ENCODE measurements around the gene SLC40A1. TPM values are rescaled to one million over a fixed set of nuclear protein-coding genes. Genes with fewer than 3 reads are reported as not detected.

The SLC40A1 gene
- polyA plus RNA-seq, 1 experiment = 5.2 TPM

- Histone ChIP-seq H3K27ac (ENCODE audit: low read depth, low read length) (no peak overlapping the region), H3K27me3 (ENCODE audit: control insufficient read depth, insufficient read depth, low read length) (no peaks in the 10 kb centered on the region), H3K4me3 (ENCODE audit: low read depth, low read length) (no peak overlapping the region), H3K9me3 (ENCODE audit: control insufficient read depth, insufficient read depth, low read length) (no peaks in the 10 kb centered on the region)
- CTCF ChIA-PET = no interaction called here
- POLR2A ChIA-PET = no interaction called here
- no peak for DNase-seq (ENCODE audit: low read depth, low spot score)
- no peak for TF ChIP-seq CTCF (IDR thresholded peaks at IDR 0.05; ENCODE audit: low read depth, low read length)
Observed at GRCh38 chr2:189530965-189531637, 49.5 kb downstream of the SLC40A1 start.

- no peak for DNase-seq (ENCODE audit: low read depth, low spot score)
- TF ChIP-seq CTCF (IDR thresholded peaks at IDR 0.05; ENCODE audit: low read depth, low read length) = no peak
- Histone ChIP-seq H3K27ac (ENCODE audit: low read depth, low read length) (no peak overlapping the region), H3K4me3 (ENCODE audit: low read depth, low read length) (no peak overlapping the region), H3K9me3 (ENCODE audit: control insufficient read depth, insufficient read depth, low read length) (no peaks in the 10 kb centered on the region), H3K27me3 (ENCODE audit: control insufficient read depth, insufficient read depth, low read length) (no peaks in the 10 kb centered on the region)
- ChIA-PET CTCF (interaction anchor here (1.2 kb wide), 1 partner anchor 133 kb away, joined by 3 read pairs; the partner anchor contains the start of gene ASNSD1), POLR2A (no interaction called here)
Observed at GRCh38 chr2:189528617-189529016, 52.0 kb downstream of the SLC40A1 start.

GRCh38 chr2:189527812-189528592 lies 52.6 kb downstream of the SLC40A1 start:
- Histone ChIP-seq H3K27me3 (ENCODE audit: control insufficient read depth, insufficient read depth, low read length) (no peaks in the 10 kb centered on the region), H3K9me3 (ENCODE audit: control insufficient read depth, insufficient read depth, low read length) (no peaks in the 10 kb centered on the region), H3K4me3 (ENCODE audit: low read depth, low read length) (no peak overlapping the region), H3K27ac (ENCODE audit: low read depth, low read length) (no peak overlapping the region)
- CTCF ChIA-PET = interaction anchor here (1.2 kb wide), 1 partner anchor 134 kb away, joined by 3 read pairs; the partner anchor contains the start of gene ASNSD1
- DNase-seq (ENCODE audit: low read depth, low spot score) = no peak
- POLR2A ChIA-PET = no interaction called here
- TF ChIP-seq CTCF (IDR thresholded peaks at IDR 0.05; ENCODE audit: low read depth, low read length) = no peak

- no peak for TF ChIP-seq CTCF (IDR thresholded peaks at IDR 0.05; ENCODE audit: low read depth, low read length)
- Histone ChIP-seq H3K27ac (ENCODE audit: low read depth, low read length) (no peak overlapping the region), H3K27me3 (ENCODE audit: control insufficient read depth, insufficient read depth, low read length) (no peaks in the 10 kb centered on the region), H3K9me3 (ENCODE audit: control insufficient read depth, insufficient read depth, low read length) (no peaks in the 10 kb centered on the region), H3K4me3 (ENCODE audit: low read depth, low read length) (no peak overlapping the region)
- DNase-seq (ENCODE audit: low read depth, low spot score) = no peak
- POLR2A ChIA-PET = no interaction called here
- CTCF ChIA-PET = interaction anchor here (1.3 kb wide), 1 partner anchor 134 kb away, joined by 5 read pairs; no protein-coding TSS in a partner anchor
Observed at GRCh38 chr2:189527041-189527750, 53.4 kb downstream of the SLC40A1 start.
